HT-29 (cell line): ENCODE results near the gene ADAMTS9. TPM values are rescaled to one million over a fixed set of nuclear protein-coding genes. Genes with fewer than 3 reads are reported as not detected.

Experiments used
- DNase-seq: peaks from one replicate; pipeline ENCODE4 v3.0.0-alpha.2; 2015; ENCODE audit warnings: low spot score
- total RNA-seq: library from RNA; depleted of rRNA; stranded (reverse); fragments of >200 nt; shearing (Covaris generic); gene quantifications from 2 replicates; pipeline ENCODE4 v1.2.3, GENCODE V29; 2014; rRNA removed

The ADAMTS9 gene
- 0.05 TPM in 1 of 2 replicates, not detected in the other for total RNA-seq

GRCh38 chr3:64687781-64688604 is at the start of gene ADAMTS9:
TSS of gene ADAMTS9 (minus strand) at chr3:64688000. CDS start at chr3:64687657, 343 bp downstream.
- DNase-seq = no peak

- no peak for DNase-seq
These were observed 44.8 kb upstream of the ADAMTS9 start for GRCh38 chr3:64732576-64732975.

GRCh38 chr3:64730681-64731080 is 42.9 kb upstream of the ADAMTS9 start:
- no peak for DNase-seq

- no peak for DNase-seq
These were observed 41.2 kb upstream of the ADAMTS9 start for GRCh38 chr3:64728994-64729393.

GRCh38 chr3:64728428-64728827 is 40.6 kb upstream of the ADAMTS9 start:
- no peak for DNase-seq

DNA sequence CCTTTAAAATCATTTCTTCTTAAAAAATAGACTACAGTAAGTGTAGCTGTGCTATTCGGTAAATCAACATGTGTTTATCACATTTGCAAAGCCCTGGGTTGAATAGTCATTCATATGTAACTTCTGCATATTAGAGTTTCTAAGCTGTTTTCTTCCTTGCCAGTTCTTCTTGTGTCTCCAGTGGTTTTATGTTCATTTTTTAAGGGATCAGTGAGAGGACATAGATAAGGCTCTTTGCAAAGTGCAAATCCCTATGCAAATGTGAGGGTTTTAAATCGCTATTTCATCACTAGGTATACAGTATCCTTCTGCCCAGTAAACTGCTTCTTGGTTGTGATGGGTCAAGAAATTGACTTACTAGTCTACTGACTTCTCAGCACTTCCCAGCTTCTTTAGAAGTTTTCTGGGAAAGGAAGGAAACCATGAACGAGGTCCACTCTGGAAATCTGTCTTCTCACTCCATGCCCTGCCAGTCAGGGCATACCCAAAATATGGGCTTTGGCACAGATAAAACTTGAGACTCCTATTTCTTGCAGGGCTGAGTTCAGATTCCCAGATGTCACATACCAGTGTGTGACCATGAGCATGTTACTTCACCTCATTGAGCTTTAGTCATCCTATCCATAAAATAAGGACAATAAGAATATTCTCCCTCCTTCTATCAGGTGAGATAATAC is 38.8 kb upstream of the ADAMTS9 start:
- DNase-seq = no peak

GRCh38 chr3:64718976-64719375 is 31.2 kb upstream of the ADAMTS9 start:
- DNase-seq = no peak

GRCh38 chr3:64717872-64718613 is 30.2 kb upstream of the ADAMTS9 start:
- DNase-seq = no peak

GRCh38 chr3:64717411-64717810 is 29.6 kb upstream of the ADAMTS9 start:
- no peak for DNase-seq

GRCh38 chr3:64716110-64716710 is 28.4 kb upstream of the ADAMTS9 start:
- DNase-seq = no peak

DNA sequence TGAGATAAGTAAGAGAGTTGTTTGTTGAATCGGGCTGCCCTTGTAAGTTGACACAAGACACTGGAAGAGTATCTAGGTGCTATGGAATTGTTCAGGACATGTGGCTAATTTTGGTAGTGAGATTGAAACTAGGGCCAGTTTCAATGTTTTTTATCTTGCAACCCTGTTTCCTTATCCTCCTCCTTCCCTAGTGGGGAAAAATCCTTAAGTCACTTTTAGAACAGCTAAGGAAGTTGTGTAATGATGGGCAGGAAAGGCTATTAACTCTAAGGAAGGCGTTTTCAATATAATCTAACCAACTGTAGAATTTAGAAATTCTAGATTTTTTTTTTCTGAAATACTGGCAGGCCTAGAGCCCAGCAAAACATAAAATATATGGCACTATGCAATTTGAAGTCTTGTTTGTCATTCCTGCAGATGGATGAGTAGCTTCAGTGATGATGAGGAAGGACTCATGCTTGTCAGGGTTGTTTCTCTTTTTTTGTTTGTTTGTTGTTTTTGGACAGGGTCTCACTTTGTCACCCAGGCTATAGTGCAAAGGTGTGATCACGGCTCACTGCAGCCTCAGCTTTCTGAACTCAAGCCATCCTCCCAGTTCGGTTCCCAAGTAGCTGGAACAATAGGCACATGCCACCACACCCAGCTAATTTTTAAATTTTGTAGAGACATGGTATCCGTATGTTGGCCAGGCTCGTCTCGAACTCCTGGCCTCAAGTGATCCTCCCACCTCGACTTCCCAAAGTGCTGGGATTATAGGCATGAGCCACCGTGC is 27.6 kb upstream of the ADAMTS9 start:
- no peak for DNase-seq

GRCh38 chr3:64708456-64708855 is 20.7 kb upstream of the ADAMTS9 start:
- DNase-seq = no peak

DNA sequence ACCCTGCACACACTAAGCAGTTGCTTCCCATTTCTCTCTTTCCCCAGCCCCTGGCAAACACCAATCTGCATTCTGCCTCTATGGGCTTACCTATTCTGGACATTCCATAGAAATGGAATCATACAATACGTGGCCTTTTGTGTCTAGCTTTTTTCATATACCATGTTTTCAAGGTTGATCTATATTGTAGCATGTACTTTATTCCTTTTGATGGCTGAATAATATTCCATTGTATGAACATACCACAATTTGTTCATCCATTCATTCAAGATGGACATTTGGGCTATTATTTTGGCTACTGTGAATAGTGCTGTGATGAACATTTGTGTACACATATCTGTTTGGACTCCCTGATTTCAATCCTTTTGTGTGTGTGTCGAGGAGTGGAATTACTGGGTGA is 18.1 kb upstream of the ADAMTS9 start:
- no peak for DNase-seq

DNA sequence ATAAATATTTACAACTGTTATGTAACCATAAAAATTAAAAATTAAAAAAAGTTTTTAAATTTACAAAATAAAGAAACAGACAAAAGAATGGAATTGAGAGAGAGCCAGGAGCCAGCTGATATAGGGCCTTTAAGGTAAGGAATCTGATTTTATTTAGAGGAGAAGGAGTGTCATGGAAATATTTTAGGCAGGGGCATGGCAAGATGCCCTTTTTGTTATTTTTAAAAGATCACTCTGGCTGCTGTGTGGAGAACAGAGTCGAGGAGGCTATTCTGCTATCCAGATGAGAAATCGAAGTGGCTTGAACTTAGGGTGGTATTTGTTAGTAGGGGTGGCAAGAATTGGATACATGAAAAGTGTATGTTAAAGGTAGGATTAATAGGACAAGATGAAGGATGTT is 9.1 kb upstream of the ADAMTS9 start:
- DNase-seq = no peak

DNA sequence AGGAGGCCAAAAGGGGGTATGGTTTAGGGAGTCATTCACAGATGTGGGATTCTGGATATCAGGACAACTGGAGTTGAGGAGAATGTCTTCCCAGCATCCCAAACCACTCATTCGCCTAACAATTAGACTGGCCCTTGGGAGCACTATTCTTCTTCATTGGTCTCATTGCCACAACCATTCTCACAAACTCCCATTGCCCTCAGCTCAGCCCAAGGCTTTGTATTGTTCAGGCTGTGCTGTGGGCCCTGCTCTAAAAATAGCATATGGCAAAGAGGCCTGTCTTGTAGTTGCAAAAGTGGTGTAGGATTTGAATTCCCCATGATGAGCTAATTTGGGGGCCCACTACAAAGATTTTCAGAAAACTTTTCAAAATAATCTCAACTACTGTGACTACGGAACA is 6.3 kb upstream of the ADAMTS9 start:
- DNase-seq = no peak

DNA sequence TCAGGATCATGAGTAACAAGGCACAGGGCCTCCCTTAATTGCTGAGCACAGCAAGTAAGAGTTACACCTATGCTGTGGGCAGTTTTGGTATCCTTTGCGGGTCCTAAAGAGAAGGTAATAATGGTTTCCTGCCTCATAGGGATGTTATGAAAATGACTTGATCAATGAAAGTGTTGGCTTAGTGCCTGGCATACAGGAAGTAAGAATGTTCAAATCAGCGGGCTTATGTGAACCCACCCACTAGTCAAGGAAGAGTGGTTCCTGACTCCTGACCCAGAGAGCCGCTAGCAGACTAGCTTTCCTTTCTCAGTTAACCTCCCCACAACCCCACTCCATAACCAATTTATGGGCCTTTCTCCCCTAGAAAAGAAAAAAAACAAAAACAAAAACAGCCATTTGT is 5.2 kb upstream of the ADAMTS9 start:
- no peak for DNase-seq

DNA sequence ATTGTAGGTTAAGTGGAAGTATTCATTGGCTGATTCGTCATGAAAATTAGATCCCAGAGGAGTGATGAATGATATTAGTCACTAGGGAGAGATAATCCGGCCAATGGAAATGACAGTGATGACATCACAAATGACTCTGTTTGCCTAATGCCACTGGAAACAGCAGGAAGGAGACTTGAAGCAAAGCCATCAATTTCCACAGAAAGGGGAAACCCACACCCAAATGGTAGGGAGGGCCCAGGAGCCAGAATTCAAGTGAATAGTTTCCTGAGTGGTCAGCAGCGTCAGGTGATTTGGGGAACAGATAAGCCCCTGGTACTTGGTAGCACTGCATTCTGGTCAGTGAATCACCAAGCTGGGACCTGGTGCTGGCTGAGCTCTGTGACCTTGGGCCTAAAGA is 3.3 kb upstream of the ADAMTS9 start:
- no peak for DNase-seq

- no peak for DNase-seq
These were observed 567 bp downstream of the ADAMTS9 start for GRCh38 chr3:64687086-64687780.

DNA sequence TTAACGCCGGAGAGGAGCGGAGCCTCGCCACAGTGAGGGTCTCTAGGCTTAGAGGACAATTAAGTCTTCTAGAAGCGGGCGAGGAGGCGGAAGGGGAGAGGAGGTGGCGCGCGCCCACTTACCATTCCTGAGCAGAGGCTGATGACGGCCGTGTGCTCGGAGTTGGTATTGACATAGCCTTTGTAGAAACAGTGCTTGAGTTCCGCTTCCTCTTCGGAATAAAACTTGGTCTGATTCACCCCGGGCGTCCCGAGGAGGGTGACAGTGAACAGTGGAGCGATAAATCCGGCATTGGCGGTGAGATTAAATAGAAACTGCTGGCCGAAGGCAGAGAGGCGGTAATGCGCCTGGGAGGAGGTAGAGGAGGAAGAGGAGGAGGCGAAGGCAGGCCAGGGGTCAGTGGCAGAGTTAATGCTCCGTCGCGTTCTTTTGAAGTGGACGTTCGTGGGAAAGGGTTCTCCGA is 1.3 kb downstream of the ADAMTS9 start:
- DNase-seq = peak; percentile 2

DNA sequence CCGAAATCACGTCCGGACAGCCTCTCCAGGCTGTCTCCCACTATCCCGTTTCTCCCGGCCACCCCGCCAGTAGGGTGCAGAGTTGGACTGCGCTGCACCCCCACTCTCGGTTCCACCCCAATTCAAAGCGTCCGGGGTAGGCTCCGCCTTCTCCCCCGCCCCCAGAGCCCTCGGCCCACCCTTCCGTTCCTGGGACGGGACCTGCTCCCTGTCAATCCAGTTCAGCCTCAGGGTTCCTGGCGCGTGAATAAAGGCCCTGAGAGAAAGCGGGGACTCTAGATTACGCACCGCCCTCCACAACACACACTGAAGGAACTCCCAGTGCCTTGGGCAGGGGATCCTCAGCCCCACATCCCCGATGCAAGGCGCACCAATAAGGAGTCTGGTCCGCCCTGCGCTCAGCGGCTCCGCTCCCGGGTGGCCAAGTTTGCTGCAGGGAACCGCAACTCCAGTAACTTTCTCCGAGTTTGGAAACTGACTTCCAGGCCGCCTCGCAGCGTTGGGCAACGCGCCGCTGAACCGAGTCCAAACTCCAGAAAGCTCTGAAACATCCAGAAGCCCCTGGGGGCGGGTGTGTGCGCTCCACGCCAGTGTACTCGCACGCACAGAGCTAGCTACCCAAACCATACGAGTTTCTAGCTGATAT is 1.9 kb downstream of the ADAMTS9 start:
- peak; percentile 8 for DNase-seq
